Esophagus squamous epithelium (tissue), 5 donors: ENCODE measurements around the gene LUZP1. TPM values are rescaled to one million over a fixed set of nuclear protein-coding genes. Genes with fewer than 3 reads are reported as not detected.

Experiments
- DNase-seq: peaks from one replicate; lab custom pipeline; 2025; lab: John Stamatoyannopoulos, UW
- H3K27ac ChIP-seq, 4 donors: fragments of 200-600 bp; sonication (generic); one replicate each; pipeline ENCODE4 v1.5.1; 2016 to 2019; ENCODE audit warnings: mild to moderate bottlenecking in 1 of 4
- H3K27me3 ChIP-seq, 4 donors: fragments of 200-600 bp; sonication (generic); 1 replicate in 3 of 4; 2 replicates in 1 of 4; pipeline versions ENCODE4 v1.5.1 to v1.6.0; 2017 to 2021; ENCODE audit warnings: antibody characterized with exemption in 1 of 4
- H3K36me3 ChIP-seq, 3 donors: fragments of 200-600 bp; sonication (generic); one replicate each; pipeline ENCODE4 v1.5.1; 2016 to 2019
- H3K4me1 ChIP-seq, 3 donors: fragments of 200-600 bp; sonication (generic); one replicate each; pipeline ENCODE4 v1.5.1; 2017 to 2019
- H3K4me3 ChIP-seq, 4 donors: fragments of 200-600 bp; sonication (generic); 1 replicate in 3 of 4; 2 replicates in 1 of 4; pipeline ENCODE4 v1.5.1; 2016 to 2019; ENCODE audit warnings: mild to moderate bottlenecking in 2 of 4, moderate library complexity in 1 of 4
- H3K9me3 ChIP-seq, 3 donors: fragments of 200-600 bp; sonication (generic); one replicate each; pipeline ENCODE4 v1.5.1; 2016 to 2019
- POLR2A ChIP-seq, 4 donors: fragments of 450-650 bp; IDR thresholded peaks; one replicate each; pipeline ENCODE4 v1.6.1; 2017; ENCODE audit warnings: antibody characterized with exemption in 4 of 4, mild to moderate bottlenecking in 4 of 4, moderate library complexity in 3 of 4
- WGBS, 2 donors: methylation state at CpG; one replicate each; pipeline ENCODE4 v1.1.5; 2018; 5-methylcytosine and 5-hydroxymethylcytosine counted together
- intact Hi-C: fragments of 100-400 bp; cut with DNase I; formaldehyde crosslinking; loops from one replicate; pipeline ENCODE4 v1.15.0; 2022
- total RNA-seq, 4 donors: library from RNA; depleted of rRNA; stranded (reverse); fragments of >200 nt; gene quantifications; one replicate each; pipeline ENCODE4 v1.1.0, GENCODE V29; 2016
- TF ChIP-seq, protein P1 (sequence below), 6 experiments: fragments of 450-650 bp in 4 of 6; fragments of 200-600 bp in 2 of 6; sonication (generic) in 2 of 6; IDR thresholded peaks; one replicate each; pipeline ENCODE4 v1.5.1; 2016 to 2019; ENCODE audit warnings: antibody characterized with exemption in 6 of 6, mild to moderate bottlenecking in 4 of 6, moderate library complexity in 4 of 6
- donor health status: DM: yes; HTN: yes; CAD: no.

LUZP1 gene
- total RNA-seq, 4 donors from 2014 or later: 16.9 to 18.7 (median 17.9) TPM

DNA sequence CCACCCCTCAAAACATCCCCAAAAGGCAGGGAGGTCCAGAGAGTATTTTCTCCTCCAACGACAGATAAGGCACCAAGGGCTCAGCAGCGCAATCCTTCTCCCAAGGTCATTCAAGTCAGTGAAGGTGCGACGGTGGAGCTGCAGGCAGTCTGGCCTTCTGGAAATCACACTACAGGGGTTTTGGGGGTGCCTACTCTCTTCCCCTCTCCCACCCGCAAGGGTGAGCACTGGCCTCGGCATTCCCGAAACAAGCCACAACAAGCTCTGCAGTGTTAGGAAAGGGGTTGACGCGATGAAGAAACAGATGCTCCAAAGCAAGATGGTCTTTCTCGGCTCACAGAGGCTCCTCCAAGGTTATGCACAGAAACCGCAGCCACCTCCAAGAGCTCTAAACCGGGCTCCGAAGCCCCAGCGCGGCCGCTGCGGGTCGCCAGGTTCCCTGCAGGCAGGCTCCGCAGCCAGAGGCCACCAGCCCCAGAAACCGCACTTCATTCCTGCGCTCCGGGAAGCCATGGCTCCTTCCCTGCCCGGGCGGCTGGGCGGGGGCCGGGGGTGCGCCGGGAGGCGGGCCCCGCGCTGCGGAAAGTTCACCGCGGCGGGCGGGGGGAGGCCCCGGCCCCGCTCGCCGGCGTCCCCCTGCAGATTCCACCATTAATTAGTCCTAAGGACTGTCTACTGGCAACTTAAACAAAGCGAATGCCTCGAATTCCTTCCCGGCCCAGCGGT lies 1.1 kb downstream of the LUZP1 start:
- intact Hi-C loops: no loop called here
- Histone ChIP-seq H3K36me3 (no peaks in the 10 kb centered on the region), H3K4me1 (peaks cover 0 to 77% (median 28%) of the 10 kb centered on the region in 3 donors), H3K4me3 (peak overlapping the region; percentile 63 to 94 (median 84)), H3K27ac (peak overlapping the region; percentile 89 to 98 (median 96)), H3K27me3 (no peaks in the 10 kb centered on the region), H3K9me3 (no peaks in the 10 kb centered on the region)
- DNase-seq: no peak
- no CpG with 5 or more reads among the region's 45 CpGs for WGBS, 2 donors
- TF ChIP-seq, protein P1, sequence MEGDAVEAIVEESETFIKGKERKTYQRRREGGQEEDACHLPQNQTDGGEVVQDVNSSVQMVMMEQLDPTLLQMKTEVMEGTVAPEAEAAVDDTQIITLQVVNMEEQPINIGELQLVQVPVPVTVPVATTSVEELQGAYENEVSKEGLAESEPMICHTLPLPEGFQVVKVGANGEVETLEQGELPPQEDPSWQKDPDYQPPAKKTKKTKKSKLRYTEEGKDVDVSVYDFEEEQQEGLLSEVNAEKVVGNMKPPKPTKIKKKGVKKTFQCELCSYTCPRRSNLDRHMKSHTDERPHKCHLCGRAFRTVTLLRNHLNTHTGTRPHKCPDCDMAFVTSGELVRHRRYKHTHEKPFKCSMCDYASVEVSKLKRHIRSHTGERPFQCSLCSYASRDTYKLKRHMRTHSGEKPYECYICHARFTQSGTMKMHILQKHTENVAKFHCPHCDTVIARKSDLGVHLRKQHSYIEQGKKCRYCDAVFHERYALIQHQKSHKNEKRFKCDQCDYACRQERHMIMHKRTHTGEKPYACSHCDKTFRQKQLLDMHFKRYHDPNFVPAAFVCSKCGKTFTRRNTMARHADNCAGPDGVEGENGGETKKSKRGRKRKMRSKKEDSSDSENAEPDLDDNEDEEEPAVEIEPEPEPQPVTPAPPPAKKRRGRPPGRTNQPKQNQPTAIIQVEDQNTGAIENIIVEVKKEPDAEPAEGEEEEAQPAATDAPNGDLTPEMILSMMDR (IDR thresholded peaks at IDR 0.05): no peak
- peak in 1 of 4 donors; percentile 20 for TF ChIP-seq POLR2A (IDR thresholded peaks at IDR 0.05)

DNA sequence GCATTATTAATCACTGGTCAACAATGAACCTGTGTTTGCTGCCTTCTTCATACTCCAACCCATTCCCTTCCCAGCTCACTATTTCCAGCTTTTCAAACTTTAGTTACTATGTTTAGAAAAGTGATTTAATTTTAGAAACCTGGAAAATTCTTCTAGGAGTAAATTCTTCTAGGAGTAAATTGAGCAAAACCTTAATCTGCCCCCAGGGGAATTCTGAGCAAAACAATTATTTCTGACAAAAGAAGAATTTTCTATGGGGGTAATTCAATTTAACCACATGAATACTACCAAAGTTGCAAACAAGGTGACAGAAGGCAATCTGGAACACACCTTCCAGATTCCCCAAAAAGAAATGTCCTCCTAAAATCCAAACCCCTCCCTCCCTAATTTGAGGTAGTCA lies 1.8 kb downstream of the LUZP1 start:
- TF ChIP-seq, protein P1 (IDR thresholded peaks at IDR 0.05): no peak
- TF ChIP-seq POLR2A (IDR thresholded peaks at IDR 0.05): no peak
- no peaks in the 10 kb centered on the region for H3K36me3 ChIP-seq
- H3K27me3 ChIP-seq: no peaks in the 10 kb centered on the region
- H3K9me3 ChIP-seq: no peaks in the 10 kb centered on the region
- DNase-seq: no peak
- peak overlapping the region; percentile 63 to 94 (median 84) for H3K4me3 ChIP-seq
- intact Hi-C loops: no loop called here
- H3K27ac ChIP-seq: peak overlapping the region; percentile 89 to 98 (median 96)
- H3K4me1 ChIP-seq: peaks cover 0 to 76% (median 28%) of the 10 kb centered on the region in 3 donors

DNA sequence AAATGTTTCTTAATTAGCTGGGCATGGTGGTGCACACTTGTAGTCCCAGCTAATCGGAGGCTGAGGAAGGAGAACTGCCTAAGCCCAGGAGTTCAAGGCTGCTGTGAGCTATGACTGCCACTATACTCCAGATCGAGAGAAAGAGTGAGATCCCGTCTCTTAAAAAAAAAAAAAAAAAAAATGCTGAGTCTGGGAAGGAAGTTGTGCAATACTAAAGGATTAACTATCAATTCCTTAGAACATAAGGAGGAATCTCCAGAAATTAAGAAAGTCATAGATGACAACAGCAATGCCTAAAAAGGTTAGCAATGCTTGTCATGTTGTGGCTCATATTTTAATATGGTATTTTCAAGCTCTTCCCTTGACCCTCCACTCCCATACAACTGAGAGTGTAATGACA lies 5.3 kb downstream of the LUZP1 start:
- intact Hi-C loops: no loop called here
- Histone ChIP-seq H3K27ac (no peak overlapping the region), H3K36me3 (no peaks in the 10 kb centered on the region), H3K9me3 (no peaks in the 10 kb centered on the region), H3K27me3 (no peaks in the 10 kb centered on the region), H3K4me1 (peaks cover 0 to 54% (median 23%) of the 10 kb centered on the region in 3 donors), H3K4me3 (no peak overlapping the region)
- 36 to 37% methylated on average over 3 of the region's 3 CpGs for WGBS, 2 donors
- DNase-seq: no peak
- TF ChIP-seq, protein P1 (IDR thresholded peaks at IDR 0.05): no peak

DNA sequence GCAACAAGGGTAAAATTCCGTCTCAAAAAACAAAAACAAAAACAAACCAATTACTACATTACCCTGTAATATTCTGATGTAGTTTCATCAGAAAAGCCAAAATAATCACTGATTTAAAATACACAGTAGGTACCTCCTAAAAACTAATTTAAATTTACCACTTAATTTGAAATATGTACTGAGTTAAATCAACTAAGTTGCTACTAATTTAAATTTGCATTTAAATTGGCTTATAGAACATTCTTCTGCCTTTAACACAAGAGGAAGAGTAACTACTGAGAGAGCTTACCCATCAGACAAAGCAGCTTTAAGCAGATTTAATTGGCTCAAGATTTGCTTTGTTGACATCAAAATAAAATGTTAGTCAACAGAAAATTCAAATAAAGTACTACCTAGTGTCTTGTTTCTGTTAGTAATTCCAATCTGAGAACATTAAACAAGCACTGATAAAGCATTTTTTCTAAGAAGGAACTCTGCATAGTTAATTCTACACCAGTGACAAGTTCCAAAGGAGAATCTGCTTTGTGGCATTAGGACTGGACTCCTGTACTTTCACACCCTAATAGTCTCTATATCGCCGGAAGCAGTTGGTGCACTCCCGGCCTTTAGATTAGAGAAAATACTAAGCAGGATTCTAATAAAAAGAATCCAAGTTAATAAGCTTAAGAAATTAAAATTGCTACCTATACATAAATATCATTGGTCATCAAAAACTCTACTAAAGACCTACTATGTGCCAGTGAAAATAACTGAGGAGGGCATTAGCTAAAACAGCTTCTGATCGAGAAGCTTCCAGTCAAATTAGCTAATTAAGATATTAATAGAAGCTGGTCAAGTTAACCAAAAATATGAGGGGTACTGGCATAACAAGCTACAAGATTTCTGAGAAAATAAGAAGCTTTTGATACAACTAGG lies 8.4 kb downstream of the LUZP1 start:
- no peaks in the 10 kb centered on the region for H3K9me3 ChIP-seq
- TF ChIP-seq, protein P1 (IDR thresholded peaks at IDR 0.05): no peak
- no peak for TF ChIP-seq POLR2A (IDR thresholded peaks at IDR 0.05)
- intact Hi-C loops: no loop called here
- no peak for DNase-seq
- no peaks in the 10 kb centered on the region for H3K36me3 ChIP-seq
- 77 to 80% methylated on average over 5 of the region's 5 CpGs for WGBS, 2 donors
- H3K4me3 ChIP-seq: no peak overlapping the region
- H3K4me1 ChIP-seq: peaks cover 0 to 41% (median 15%) of the 10 kb centered on the region in 3 donors
- H3K27ac ChIP-seq: no peak overlapping the region
- H3K27me3 ChIP-seq: no peaks in the 10 kb centered on the region

DNA sequence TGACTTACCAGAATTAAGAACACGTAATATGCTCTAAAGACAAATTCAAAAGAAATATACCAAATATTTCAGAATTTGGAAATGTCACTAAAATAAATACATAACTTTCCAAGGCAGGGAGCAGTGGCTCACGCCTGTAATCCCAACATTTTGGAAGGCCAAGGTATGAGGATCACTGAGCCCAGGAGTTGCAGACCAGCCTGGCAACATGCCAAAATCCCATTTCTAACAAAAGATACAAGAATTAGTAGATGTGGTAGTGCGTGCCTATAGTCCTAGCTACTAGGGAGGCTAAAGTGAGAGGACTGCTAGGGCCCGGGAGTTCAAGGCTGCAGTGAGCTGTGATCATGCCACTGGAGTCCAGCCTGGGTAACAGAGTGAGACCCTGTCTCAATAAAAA lies 11.7 kb downstream of the LUZP1 start:
- WGBS, 2 donors: 91 to 94% methylated on average over 4 of the region's 4 CpGs
- H3K4me1 ChIP-seq: peaks cover 0 to 12% (median 3%) of the 10 kb centered on the region in 3 donors

More for the DNA sequence above, 11.7 kb downstream of the LUZP1 start:
- intact Hi-C loops: no loop called here
- no peaks in the 10 kb centered on the region for H3K9me3 ChIP-seq
- DNase-seq: no peak
- TF ChIP-seq, protein P1 (IDR thresholded peaks at IDR 0.05): no peak
- no peak for TF ChIP-seq POLR2A (IDR thresholded peaks at IDR 0.05)
- H3K4me3 ChIP-seq: no peak overlapping the region
- H3K27ac ChIP-seq: no peak overlapping the region
- no peaks in the 10 kb centered on the region for H3K36me3 ChIP-seq
- no peaks in the 10 kb centered on the region for H3K27me3 ChIP-seq
